ENCODE measurements around the gene HIPK1. TPM values are rescaled to one million over a fixed set of nuclear protein-coding genes. Genes with fewer than 3 reads are reported as not detected.

Gene HIPK1
- total and polyA plus RNA-seq, 10 of the 15 experiments (the other 5 are each of a cell fraction or from before 2014, with no cell fraction given), result 4.2 to 33.9 (median 11.4) TPM

GRCh38 chr1:113993766-113994165 lies 64.6 kb downstream of the HIPK1 start:
- in situ Hi-C loops (cut with MboI) (no loop called here), intact Hi-C loops (cut with micrococcal nuclease; ENCODE audit: unreplicated experiment) (no loop called here)
- ATAC-seq, result no peak
- no peaks in the 10 kb centered on the region for H3K27me3 ChIP-seq (replicated peaks in 1 of 2; ENCODE audit: control insufficient read depth in 2 of 2, insufficient read depth in 2 of 2, low read length in 1 of 2)
- ChIA-PET RAD21 (ENCODE audit: unreplicated experiment) (interaction anchor here (1.3 kb wide), 1 partner anchor 171 kb away, joined by 3 read pairs; no protein-coding TSS in a partner anchor), SMC1A (ENCODE audit: uncharacterized antibody, unreplicated experiment) (interaction anchor here (1.1 to 2.2 kb wide), 3 partner anchors 10 to 289 kb away, joined by 3 to 10 read pairs (median 6); partner anchors contain the start of gene OLFML3), CTCF (interaction anchor here (1.1 to 1.3 kb wide), 3 partner anchors 9 to 289 kb away, joined by 3 to 4 read pairs (median 4); no protein-coding TSS in a partner anchor), POLR2A (interaction anchor here (1.1 kb wide), 1 partner anchor 64 kb away, joined by 3 read pairs; no protein-coding TSS in a partner anchor)
- WGBS (ENCODE audit: insufficient coverage, insufficient replicate concordance, low lambda C conversion rate, missing lambda C conversion rate), result 47% methylated on average over 2 of the region's 2 CpGs
- H3K4me3 ChIP-seq, result no peak overlapping the region
- TF ChIP-seq NFXL1 (IDR thresholded peaks at IDR 0.05; ENCODE audit: borderline replicate concordance), result no peak
- TF ChIP-seq POLR2A (IDR thresholded peaks at IDR 0.05; ENCODE audit: low read depth, low read length), result no peak
- no peak for TF ChIP-seq BACH1 (IDR thresholded peaks at IDR 0.05; ENCODE audit: borderline replicate concordance)
- no peak for TF ChIP-seq PKNOX1 (IDR thresholded peaks at IDR 0.05)
- no peaks in the 10 kb centered on the region for H3K4me1 ChIP-seq (ENCODE audit: control insufficient read depth, insufficient read depth, low read length)
- DNase-seq (ENCODE audit: low read depth, low spot score), result no peak
- no peaks in the 10 kb centered on the region for H3K79me2 ChIP-seq (ENCODE audit: control insufficient read depth, insufficient read depth, low read length)
- H3K4me2 ChIP-seq (ENCODE audit: control insufficient read depth, insufficient read depth), result no peak overlapping the region
- peaks cover 10% of the 10 kb centered on the region; the same call in 2 of the 3 replicates for H3K9me3 ChIP-seq (replicated peaks; ENCODE audit: control insufficient read depth, insufficient read depth, low read length)
- no peak overlapping the region for H3K9ac ChIP-seq (ENCODE audit: control insufficient read depth, insufficient read depth, low read length)
- no peaks in the 10 kb centered on the region for H4K20me1 ChIP-seq (ENCODE audit: control insufficient read depth, insufficient read depth)
- BruUV-seq (replicated peaks), result no TSS peak
- no peak for FAIRE-seq
- H2AFZ ChIP-seq (ENCODE audit: control insufficient read depth, low read depth, low read length), result no peak overlapping the region
- H3K27ac ChIP-seq (ENCODE audit: control insufficient read depth, insufficient read depth), result no peak overlapping the region
- no peaks in the 10 kb centered on the region; a peak in 1 of 4 replicates for H3K36me3 ChIP-seq (ENCODE audit: control insufficient read depth in 2 of 2, insufficient read depth in 2 of 2, low read length in 1 of 2)

DNA sequence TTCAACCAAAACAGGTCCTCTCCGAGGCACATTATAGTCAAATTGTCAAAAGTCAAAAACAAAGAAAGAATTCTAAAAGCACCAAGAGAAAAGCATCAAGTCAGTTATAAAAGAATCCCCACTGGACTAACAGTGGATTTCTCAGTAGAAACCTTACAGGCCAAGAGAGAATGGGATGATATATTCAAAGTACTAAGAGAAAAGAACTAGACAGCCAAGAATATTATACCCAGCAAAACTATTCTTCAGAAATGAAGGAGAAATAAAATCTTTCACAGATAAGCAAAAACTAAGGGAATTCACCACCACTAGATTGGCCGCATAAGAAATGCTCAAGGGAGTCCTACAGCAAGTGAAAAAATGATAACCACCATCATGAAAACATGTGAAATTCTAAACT lies 66.3 kb downstream of the HIPK1 start:
- FAIRE-seq, result no peak
- TF ChIP-seq SP1 (IDR thresholded peaks at IDR 0.05; ENCODE audit: low read depth, low read length), result no peak
- TF ChIP-seq, protein P1, sequence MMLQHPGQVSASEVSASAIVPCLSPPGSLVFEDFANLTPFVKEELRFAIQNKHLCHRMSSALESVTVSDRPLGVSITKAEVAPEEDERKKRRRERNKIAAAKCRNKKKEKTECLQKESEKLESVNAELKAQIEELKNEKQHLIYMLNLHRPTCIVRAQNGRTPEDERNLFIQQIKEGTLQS (IDR thresholded peaks at IDR 0.05; ENCODE audit: borderline replicate concordance, extremely low read depth, low read depth, low read length), result no peak
- no peak for TF ChIP-seq NRF1 (conservative IDR thresholded peaks at IDR 0.05; ENCODE audit: low read depth, low read length)
- TF ChIP-seq TCF12 (IDR thresholded peaks at IDR 0.05; ENCODE audit: low read depth, low read length), result no peak
- TF ChIP-seq, protein P2, sequence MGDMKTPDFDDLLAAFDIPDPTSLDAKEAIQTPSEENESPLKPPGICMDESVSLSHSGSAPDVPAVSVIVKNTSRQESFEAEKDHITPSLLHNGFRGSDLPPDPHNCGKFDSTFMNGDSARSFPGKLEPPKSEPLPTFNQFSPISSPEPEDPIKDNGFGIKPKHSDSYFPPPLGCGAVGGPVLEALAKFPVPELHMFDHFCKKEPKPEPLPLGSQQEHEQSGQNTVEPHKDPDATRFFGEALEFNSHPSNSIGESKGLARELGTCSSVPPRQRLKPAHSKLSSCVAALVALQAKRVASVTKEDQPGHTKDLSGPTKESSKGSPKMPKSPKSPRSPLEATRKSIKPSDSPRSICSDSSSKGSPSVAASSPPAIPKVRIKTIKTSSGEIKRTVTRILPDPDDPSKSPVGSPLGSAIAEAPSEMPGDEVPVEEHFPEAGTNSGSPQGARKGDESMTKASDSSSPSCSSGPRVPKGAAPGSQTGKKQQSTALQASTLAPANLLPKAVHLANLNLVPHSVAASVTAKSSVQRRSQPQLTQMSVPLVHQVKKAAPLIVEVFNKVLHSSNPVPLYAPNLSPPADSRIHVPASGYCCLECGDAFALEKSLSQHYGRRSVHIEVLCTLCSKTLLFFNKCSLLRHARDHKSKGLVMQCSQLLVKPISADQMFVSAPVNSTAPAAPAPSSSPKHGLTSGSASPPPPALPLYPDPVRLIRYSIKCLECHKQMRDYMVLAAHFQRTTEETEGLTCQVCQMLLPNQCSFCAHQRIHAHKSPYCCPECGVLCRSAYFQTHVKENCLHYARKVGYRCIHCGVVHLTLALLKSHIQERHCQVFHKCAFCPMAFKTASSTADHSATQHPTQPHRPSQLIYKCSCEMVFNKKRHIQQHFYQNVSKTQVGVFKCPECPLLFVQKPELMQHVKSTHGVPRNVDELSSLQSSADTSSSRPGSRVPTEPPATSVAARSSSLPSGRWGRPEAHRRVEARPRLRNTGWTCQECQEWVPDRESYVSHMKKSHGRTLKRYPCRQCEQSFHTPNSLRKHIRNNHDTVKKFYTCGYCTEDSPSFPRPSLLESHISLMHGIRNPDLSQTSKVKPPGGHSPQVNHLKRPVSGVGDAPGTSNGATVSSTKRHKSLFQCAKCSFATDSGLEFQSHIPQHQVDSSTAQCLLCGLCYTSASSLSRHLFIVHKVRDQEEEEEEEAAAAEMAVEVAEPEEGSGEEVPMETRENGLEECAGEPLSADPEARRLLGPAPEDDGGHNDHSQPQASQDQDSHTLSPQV (IDR thresholded peaks at IDR 0.05), result no peak
- TF ChIP-seq ZBED1 (IDR thresholded peaks at IDR 0.05; ENCODE audit: borderline replicate concordance), result no peak
- TF ChIP-seq CREB1 (IDR thresholded peaks at IDR 0.05; ENCODE audit: low read depth), result no peak
- no peak for TF ChIP-seq ZNF274 (IDR thresholded peaks at IDR 0.05; ENCODE audit: insufficient read depth, insufficient read length)
- TF ChIP-seq SIX5 (IDR thresholded peaks at IDR 0.05; ENCODE audit: low read depth, low read length, severe bottlenecking), result no peak
- TF ChIP-seq BMI1 (IDR thresholded peaks at IDR 0.05; ENCODE audit: borderline replicate concordance), result no peak

More for the DNA sequence above, 66.3 kb downstream of the HIPK1 start:
- POLR2A ChIA-PET, result no interaction called here
- Histone ChIP-seq H3K27ac (ENCODE audit: control insufficient read depth, insufficient read depth) (no peak overlapping the region), H3K4me1 (ENCODE audit: control insufficient read depth, insufficient read depth, low read length) (no peaks in the 10 kb centered on the region), H3K79me2 (ENCODE audit: control insufficient read depth, insufficient read depth, low read length) (no peaks in the 10 kb centered on the region), H3K4me2 (ENCODE audit: control insufficient read depth, insufficient read depth) (no peak overlapping the region), H3K4me3 (no peak overlapping the region), H3K9me3 (replicated peaks; ENCODE audit: control insufficient read depth, insufficient read depth, low read length) (peaks cover 8% of the 10 kb centered on the region; the same call in 2 of the 3 replicates), H2AFZ (ENCODE audit: control insufficient read depth, low read depth, low read length) (no peak overlapping the region), H3K36me3 (ENCODE audit: control insufficient read depth in 2 of 2, insufficient read depth in 2 of 2, low read length in 1 of 2) (no peaks in the 10 kb centered on the region; a peak in 1 of 4 replicates), H3K9ac (ENCODE audit: control insufficient read depth, insufficient read depth, low read length) (no peak overlapping the region), H3K27me3 (replicated peaks in 1 of 2; ENCODE audit: control insufficient read depth in 2 of 2, insufficient read depth in 2 of 2, low read length in 1 of 2) (no peaks in the 10 kb centered on the region), H4K20me1 (ENCODE audit: control insufficient read depth, insufficient read depth) (no peaks in the 10 kb centered on the region)
- intact Hi-C loops (cut with micrococcal nuclease; ENCODE audit: unreplicated experiment), result no loop called here
- in situ Hi-C loops (cut with MboI), result no loop called here
- 67% methylated on average over 2 of the region's 2 CpGs for WGBS (ENCODE audit: insufficient coverage, insufficient replicate concordance, low lambda C conversion rate, missing lambda C conversion rate)
- no peak for ATAC-seq
- no peak for DNase-seq (ENCODE audit: low read depth, low spot score)
- RAD21 ChIA-PET (ENCODE audit: unreplicated experiment), result no interaction called here
- CTCF ChIA-PET, result no interaction called here
- SMC1A ChIA-PET (ENCODE audit: uncharacterized antibody, unreplicated experiment), result interaction anchor here (0.6 kb wide), 2 partner anchors 19 to 833 kb away, joined by 3 to 4 read pairs; no protein-coding TSS in a partner anchor
- BruUV-seq (replicated peaks), result no TSS peak

All from GM12878 (cell line).